GM12801 (cell line): ENCODE results near the gene DDX25.

Experiments used
- CTCF ChIP-seq: IDR thresholded peaks from one replicate; pipeline ENCODE4 v1.5.1; 2011; ENCODE audit warnings: control low read depth; ENCODE audit not compliant: insufficient read length; ENCODE audit errors: extremely low read depth

The DDX25 gene

GRCh38 chr11:125902277-125902926, 1.9 kb upstream of the DDX25 start:
- TF ChIP-seq CTCF, result no peak

- TF ChIP-seq CTCF, result no peak
Observed at GRCh38 chr11:125902927-125903710, 1.2 kb upstream of the DDX25 start, which contains the start of gene PUS3. Gene PUS3 (minus strand): TSS chr11:125903206. CDS start chr11:125896284, 6,922 bp downstream.

GRCh38 chr11:125904678-125905077, 370 bp downstream of the DDX25 start:
- no peak for TF ChIP-seq CTCF

GRCh38 chr11:125910226-125910849, 6.0 kb downstream of the DDX25 start:
- TF ChIP-seq CTCF, result no peak

- no peak for TF ChIP-seq CTCF
Observed at GRCh38 chr11:125916683-125917347, 12.5 kb downstream of the DDX25 start.

GRCh38 chr11:125918140-125918840, 14.0 kb downstream of the DDX25 start:
- TF ChIP-seq CTCF, result no peak
